HG03457 (cell line): ENCODE results near the gene CCL22.
"Not testable (repeated sequence)": the region's sequence is repeated elsewhere in the genome, so short reads cannot be mapped to it uniquely, and the experiment has no call there.

Experiments
- ATAC-seq: cut with Tn5 transposase; IDR thresholded peaks from one replicate; pipeline ENCODE4 v1.9.1; 2021; ENCODE audit warnings: moderate number of reproducible peaks; ENCODE audit not compliant: unreplicated experiment

CCL22 gene, protein sequence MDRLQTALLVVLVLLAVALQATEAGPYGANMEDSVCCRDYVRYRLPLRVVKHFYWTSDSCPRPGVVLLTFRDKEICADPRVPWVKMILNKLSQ

DNA sequence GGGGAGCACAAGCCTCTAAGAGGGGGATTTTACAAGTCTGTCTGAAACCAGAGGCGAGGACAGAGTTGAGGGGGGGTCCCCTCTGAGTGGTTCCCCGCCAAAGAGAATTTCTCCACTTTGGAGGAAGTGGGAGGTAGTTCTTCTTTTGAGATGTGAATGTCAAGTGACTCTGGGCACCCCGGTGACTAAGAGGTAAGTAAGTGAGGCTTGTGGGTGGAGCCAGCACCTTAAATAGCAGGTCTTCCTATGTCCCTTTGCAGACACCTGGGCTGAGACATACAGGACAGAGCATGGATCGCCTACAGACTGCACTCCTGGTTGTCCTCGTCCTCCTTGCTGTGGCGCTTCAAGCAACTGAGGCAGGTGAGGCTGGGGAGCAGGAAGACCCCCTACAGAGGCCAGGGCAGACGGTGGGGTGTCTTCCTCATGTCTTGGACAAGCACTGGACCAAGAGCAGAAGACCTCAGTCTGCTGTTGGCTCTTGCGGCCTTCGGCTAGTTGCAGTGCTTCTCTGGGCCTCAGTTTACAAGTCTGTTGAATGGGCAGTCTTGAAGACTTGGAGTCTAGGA lies at the start of gene CCL22:
CCL22 (plus strand) TSS at position 257 of the 569 bp plus-strand sequence; CDS start at position 291, 34 bp downstream.
- ATAC-seq: no peak

DNA sequence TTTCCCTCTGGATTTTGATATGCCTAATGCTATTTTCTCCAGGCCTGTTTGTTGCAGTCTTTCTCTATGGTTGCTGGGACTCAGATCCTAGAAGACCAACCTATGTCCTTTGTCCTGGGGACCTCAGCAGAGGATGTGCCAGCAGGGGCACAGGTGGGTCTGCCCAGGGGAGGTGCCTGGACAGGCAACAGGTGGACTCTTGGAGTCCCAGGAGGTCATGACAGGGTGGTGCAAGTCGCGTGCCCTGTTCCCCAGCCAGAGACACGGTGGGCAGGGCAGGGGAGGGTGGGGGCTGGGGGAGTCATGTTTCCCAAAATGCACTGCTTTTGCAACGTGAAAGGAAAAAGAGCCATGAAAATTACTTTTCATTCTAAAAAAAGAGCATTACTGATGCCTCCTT lies 47.8 kb upstream of the CCL22 start:
- ATAC-seq: no peak

DNA sequence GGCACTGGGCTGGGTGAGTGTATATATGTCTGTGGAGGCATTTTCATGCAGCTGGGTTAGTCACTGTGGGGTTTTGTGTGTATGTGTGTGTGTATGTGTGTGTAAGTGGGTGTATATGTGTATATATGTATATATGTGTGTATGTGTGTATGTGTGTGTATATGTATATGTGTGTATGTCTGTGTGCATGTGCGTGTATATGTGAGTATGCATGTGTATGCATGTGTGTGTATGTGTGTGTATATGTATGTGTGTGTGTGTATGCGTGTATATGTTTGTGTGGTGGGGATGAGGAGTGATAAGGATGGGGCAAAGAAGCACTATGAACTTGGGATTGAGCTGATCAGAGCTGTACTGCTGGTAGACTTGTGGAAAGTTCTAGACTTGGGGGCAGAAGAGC lies 45.1 kb upstream of the CCL22 start:
- no peak for ATAC-seq

DNA sequence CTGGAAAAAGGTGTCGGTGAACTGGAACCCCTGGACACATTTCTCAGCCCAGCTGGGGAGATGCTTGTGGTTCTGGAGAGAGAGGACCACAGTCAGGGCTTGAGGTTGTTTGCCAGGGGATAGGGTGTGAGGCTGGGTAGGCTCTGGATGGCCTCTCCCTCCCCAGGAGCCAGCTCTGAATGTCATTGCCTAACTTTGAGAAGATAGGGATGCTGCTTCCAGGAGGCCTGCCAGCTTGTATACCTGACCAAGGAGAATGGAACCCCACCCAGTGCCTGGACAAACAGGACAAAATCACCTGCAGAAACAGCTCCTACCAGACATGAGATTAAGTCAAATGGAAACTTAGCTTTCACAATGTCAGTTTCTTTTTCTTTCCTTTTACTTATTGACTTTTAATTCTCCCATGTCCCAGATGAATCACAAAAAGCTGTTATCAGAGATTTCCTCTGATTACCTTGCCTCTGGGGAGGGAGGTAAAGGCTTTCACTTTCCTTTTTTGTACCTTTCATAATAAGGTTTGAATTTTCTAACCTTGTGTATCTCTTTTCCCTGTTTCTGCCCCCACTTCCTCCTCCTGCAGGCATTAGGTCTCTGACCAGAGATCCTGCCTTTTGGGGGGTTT lies 44.3 kb upstream of the CCL22 start:
- ATAC-seq: no peak

DNA sequence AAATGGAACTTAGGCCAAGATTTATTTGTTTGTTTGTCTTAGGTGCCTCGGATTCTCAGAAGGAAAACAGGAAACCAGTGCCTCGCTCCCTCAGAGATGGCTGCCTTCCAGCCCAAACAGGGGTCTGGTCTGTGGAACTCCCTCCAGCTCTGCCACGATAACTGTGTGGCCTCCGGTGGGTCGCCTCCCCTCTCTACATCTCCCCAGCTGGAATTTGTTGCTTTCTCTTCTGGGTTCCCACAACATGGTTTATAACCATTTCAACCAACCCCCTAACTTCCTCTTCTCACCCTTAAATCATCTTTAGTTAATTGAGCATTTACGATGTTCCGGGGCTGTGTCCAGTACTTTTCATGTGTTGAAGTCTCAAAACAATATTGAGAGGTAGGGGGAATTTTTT lies 43.2 kb upstream of the CCL22 start:
- no peak for ATAC-seq

DNA sequence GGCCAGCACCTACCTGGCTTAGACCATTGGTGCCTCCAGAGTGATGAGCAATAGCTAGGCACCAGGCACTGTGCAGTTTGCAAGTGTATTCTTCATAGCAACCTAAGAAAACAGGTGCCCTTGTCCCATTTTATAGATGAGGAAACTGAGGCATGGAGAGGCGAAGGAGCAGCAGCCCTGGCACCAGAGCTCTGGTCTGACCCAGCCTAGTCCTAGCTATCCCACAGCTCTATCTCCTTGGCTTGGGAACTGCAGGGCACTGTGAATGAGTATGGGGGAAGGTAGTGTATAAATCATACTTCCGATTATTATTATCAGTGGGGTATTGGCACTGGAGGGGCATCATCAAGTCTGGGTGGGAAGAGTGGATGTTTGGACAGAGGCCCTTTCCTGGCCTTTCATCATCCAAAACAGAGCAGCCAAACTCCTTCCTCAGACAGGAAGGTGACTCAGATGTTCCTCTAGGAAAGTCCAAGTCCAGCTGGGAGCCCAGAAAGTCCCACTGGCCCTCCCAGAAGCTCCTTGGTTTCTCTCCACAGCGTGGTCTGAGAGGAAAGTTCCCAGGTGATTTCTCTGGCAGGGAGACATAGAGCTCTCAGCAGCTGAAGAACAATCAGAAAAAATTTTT lies 42.1 kb upstream of the CCL22 start:
- no peak for ATAC-seq

DNA sequence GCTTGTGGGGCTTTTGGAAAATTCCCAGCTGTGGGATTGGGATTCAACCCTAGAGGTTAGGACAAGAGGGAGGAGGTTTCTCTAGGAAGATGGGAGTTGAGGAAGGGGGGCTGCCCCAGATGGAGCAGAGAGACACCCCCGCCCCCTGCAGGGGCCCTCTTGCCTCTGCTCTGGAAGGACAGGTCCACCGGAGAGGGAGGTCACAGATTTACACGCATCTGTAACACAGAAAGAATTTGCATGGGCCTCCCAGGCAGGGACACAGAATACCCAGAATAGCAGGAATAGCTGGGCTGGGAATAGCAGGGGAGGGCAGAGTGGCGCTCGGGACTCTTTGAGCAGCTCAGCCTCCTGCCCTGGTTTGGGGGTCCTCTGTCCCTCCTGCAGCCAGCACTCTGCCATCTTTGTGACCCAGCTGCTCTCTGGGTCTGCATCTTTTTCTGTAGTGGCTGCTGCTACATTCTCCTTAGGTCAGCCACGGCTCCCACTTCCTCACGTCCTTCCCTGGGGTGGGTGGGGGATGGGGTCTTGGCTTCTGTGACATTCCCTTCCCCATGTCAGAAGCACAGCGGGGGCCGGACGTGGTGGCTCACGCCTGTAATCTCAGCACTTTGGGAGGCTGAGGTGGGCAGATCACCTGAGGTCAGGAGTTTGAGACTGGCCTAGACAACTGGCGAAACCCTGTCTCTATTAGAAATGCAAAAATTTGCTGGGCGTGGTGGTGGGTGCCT lies 40.2 kb upstream of the CCL22 start:
- no peak for ATAC-seq

DNA sequence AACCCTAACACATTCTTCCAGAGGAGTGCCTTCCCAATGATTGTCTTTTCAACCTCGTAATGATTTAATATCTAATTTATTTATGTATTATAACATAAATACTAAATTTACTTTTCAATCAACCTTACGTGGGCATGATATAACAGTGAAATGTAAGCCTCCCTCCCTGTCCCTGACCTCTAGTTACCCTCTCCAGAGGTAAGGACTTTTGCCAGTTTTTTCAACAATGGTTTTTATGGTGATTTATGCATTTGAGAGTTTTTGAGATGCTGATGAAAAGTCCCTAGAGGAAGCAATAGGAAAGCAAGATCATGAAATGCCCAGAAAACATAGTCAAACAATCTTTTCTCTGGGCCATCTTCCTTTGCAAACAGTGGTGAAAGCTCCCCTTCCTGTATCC lies 38.9 kb upstream of the CCL22 start:
- no peak for ATAC-seq

DNA sequence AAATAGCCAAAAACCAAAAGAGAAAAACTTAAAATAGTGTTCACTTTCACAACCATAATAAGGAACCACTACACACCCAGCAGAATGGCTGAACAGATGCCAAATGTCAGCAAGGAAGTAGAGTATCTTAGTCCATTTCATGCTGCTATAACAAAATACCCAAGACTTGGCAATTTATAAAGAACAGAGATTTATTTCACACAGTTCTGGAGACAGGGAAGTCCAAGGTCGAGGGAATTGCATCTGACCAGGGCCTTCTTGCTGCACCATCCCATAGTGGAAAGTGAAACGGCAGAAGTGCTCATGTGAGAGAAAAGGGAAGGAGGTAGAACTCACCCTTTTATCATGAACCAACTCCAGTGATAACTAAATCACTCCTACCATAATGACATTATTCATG lies 33.8 kb upstream of the CCL22 start:
- no peak for ATAC-seq

DNA sequence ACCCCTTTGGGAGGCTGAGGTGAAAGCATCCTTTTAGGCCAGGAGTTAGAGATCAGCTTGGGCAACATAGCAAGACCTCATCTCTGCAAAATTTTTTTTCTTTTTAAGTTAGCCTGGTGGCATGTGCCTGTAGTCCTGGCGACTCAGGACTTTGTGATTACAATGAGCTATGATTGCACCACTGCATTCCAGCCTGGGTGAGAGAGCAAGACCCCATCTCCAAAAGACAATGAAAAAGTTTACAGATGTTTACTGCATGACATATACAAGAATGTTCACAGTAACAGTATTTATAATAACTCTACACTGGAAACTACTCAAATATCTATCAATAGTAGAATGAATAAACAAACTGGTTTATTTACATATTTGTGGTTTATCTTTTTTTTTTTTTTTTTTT lies 33.1 kb upstream of the CCL22 start:
- ATAC-seq: no peak

DNA sequence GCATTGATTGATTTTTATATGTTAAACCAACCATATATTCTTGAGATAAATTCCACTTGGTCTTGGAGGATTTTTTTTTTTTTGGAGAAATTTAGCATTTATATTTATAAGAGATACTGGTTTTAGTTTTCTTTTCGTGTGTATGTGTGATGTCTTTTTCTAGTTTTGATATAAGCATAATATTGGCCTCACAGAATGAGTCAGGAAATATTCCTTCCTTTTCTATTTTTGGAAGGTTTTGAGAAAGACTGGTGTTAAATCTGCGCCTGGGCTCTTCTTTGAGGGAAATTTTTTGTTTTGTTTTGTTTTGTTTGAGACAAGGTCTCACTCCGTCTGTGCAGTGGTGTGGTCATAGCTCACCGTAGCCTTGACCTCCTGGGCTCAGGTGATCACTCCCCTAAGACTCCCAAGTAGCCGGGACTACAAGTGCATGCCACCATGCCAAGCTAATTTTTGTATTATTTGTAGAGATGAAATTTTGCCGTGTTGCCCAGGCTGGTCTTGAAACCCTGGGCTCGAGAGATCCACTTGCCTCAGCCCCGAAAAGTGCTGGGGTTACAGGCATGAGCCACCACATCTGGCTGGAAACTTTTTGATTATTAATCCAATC lies 28.8 kb upstream of the CCL22 start:
- ATAC-seq: no peak

DNA sequence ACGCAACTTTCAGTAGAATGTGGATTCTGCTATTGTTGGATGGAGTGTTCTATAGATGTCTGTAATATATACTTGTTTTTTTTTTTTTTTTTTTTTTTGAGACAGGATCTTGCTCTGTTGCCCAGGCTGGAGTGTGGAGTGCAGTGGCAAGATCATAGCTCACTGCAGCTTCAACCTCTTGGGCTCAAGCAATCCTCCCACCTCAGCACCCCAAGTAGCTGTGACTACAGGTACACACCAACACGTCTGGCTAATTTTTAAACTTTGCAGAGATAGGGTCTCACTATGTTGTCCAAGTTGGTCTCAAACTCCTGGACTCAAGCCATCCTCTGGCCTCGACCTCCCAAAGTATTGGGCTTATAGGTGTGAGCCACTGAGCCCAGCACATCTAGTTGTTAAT lies 27.2 kb upstream of the CCL22 start:
- ATAC-seq: no peak

DNA sequence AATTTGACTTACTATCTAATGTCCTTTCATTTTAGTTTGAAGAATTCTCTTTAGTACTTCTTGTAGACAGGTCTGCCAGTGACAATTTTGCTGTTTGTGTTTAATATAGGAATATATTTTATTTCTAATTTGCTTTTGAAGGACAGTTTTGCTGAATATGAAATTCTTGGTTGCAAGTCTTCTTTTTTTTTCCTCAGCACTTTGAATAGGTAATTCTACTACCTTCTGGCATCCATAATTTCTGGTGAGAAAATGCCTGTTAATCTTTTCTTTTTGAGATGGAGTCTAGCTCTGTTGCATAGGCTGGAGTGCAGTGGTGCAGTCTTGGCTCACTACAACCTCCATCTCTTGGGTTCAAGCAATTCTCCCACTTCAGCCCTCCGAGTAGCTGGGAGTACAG lies 25.2 kb upstream of the CCL22 start:
- ATAC-seq: no peak

DNA sequence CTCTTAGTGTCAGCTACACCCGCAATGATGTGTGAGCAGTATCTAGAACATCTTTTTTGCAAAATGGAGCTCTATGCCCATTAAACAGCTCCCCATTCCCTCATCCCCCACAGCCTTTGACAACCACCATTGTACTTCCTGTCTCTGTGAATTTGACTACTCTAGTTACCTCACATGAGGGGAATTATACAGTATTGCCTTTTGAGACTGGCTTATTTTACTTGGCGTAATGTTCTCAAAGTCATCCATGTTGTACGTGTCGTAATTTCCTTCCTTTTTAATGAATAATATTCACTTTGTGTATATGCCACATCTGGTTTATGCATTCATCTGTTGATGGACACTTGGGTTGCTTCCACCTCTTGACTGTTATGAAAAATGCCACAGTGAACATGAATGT lies 23.2 kb upstream of the CCL22 start:
- ATAC-seq: no peak

DNA sequence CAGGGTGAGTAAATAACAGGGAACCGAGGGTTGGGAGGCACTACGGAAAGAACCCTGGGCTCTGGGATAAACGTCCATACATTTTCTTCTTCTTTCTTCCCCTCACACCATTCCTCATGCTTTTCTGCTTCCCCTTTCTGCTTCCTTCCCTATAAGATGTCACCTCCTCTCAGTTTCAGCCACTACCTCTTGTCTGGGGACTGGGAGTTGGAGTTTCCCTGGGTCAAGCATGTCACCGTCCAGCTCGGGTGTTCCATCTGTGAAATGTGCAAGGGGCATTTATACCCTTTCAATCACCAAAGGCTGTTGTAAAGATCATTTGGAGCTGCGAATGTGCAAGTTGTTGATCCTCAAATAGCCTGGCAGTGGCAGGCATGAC lies 17.5 kb upstream of the CCL22 start:
- ATAC-seq: no peak

DNA sequence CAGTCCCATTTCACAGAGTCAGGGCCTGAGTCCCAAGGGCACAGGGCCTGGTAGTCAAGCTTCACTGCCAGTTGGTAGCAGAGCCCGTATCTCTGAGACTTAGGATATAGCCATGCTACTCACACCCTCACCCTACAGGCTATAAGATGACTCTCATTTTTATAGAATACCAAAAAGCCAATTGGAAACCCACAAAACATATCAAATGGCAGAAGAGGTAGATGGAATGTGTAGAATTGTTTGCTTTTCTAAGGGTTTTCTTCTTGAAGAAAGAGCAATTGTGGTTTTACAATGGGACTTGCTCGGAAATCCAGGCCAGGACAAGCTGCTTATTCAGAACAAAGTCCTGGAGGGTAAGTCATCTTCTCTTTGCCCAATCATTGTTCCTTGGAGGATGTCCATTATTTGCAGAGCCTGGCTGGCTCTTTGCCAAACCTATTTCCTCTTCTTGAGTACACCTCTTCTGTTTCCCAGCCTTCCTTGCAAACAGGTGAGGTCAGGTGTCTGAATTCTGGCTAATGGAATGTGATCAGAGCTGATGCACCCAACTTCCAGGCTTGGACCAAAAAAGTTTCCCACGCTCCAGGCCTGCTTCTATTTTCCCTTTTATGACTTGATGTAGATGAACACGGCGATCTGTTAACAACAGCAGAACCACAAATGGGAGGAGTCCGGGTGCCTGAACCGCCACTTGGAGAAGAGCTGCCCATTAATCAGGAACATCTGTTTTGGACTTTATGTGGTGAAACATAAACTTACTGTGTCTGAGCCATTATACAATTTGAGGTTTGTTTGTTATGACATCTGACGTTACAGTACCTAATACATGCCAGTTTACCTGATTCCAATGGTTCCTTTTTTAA lies 16.9 kb upstream of the CCL22 start:
- no peak for ATAC-seq

DNA sequence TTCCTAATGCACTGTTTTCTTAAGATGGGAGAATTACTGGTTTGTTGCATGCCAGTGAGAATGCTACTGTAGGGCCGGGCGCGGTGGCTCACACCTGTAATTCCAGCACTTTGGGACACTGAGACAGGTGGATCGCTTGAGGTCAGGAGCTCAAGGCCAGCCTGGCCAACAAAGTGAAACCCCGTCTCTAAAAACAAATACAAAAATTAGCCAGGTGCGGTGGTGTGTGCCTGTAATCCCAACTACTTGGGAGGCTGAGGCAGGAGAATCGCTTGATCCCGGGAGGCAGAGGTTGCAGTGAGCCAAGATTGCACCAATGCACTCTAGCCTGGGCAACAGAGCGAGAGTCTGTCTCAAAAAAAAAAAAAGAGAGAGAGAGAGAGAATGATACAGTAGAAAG lies 16.0 kb upstream of the CCL22 start:
- ATAC-seq: not testable (repeated sequence)

DNA sequence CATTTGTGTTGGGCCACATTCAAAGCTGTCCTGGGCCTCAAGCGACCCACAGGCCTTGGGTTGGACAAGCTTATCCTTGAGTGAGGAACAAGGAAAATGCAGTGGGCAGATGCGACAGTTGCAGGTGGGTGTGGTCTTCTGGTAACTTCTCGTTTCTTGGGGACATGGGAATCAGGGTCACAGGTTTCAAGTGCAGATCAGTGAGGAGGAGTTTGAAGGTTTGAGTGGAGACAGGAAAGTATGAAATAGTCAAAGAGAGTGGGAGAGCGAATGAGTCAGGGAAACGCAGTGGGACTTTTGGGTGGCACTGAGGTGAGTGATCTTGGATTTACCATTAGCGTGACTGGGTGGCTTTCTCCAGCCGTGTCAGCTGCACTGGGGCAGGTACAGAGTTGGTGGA lies 15.4 kb upstream of the CCL22 start:
- ATAC-seq: no peak

DNA sequence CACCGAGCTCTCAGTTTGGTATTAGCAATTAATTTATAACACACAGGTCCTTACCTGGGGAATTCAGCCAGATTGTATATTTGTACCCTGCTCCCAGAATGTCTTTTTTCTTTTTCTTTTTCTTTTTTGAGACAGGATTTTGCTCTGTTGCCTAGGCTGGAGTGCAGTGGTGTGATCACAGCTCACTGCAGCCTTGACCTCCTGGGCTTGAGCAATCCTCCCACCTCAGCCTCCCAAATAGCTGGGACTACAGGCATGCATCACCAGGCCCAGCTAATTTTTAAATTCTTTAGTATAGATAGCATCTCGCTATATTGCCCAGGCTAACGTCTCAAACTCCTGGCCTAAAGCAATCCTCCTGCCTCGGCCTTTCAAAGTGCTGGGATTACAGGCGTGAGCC lies 14.5 kb upstream of the CCL22 start:
- ATAC-seq: not testable (repeated sequence)

DNA sequence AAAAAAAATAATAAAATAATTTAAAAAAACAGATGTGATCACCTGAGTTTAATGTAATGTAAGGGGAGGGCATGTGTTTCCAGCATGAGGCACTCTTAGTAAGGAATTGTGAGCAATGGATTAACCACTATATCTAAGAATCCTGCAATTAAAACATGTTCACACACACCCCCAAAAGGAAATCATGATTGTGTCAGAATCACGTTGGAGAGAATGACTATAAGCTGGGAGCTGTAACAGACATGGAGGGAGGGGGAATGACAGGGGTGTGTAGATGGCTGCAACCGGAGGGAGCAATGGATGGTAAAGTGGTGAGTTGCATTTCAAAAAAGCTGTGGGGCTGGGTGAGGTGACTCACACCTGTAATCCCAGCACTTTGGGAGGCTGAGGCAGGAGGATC lies 13.6 kb upstream of the CCL22 start:
- no peak for ATAC-seq
